ENCODE measurements around the gene DNMT3A.
A peak's percentile ranks its signal among the peaks of the same experiment; 100 is the strongest.

The DNMT3A gene

GRCh38 chr2:25341753-25342371, at the start of gene DNMT3A:
Gene DNMT3A (minus strand): TSS chr2:25341925. CDS start chr2:25313984, 27,941 bp downstream.
- peak in 1 of 3 donors; percentile 58 for DNase-seq (ENCODE audit: low read depth in 2 of 3, low spot score in 1 of 3)

- no peak for DNase-seq (ENCODE audit: low read depth in 2 of 3, low spot score in 1 of 3)
Measured at GRCh38 chr2:25389161-25389560, 47.4 kb upstream of the DNMT3A start.

GRCh38 chr2:25388491-25388890, 46.8 kb upstream of the DNMT3A start:
- DNase-seq (ENCODE audit: low read depth in 2 of 3, low spot score in 1 of 3): no peak

GRCh38 chr2:25387876-25388449, 46.2 kb upstream of the DNMT3A start:
- DNase-seq (ENCODE audit: low read depth in 2 of 3, low spot score in 1 of 3): no peak

GRCh38 chr2:25386971-25387875, 45.5 kb upstream of the DNMT3A start:
- no peak for DNase-seq (ENCODE audit: low read depth in 2 of 3, low spot score in 1 of 3)

GRCh38 chr2:25385910-25386309, 44.2 kb upstream of the DNMT3A start:
- DNase-seq (ENCODE audit: low read depth in 2 of 3, low spot score in 1 of 3): no peak

- DNase-seq (ENCODE audit: low read depth in 2 of 3, low spot score in 1 of 3): no peak
Measured at GRCh38 chr2:25383806-25384205, 42.1 kb upstream of the DNMT3A start.

GRCh38 chr2:25381502-25381901, 39.8 kb upstream of the DNMT3A start:
- no peak for DNase-seq (ENCODE audit: low read depth in 2 of 3, low spot score in 1 of 3)

- DNase-seq (ENCODE audit: low read depth in 2 of 3, low spot score in 1 of 3): no peak
Measured at GRCh38 chr2:25380586-25381375, 39.1 kb upstream of the DNMT3A start.

- DNase-seq (ENCODE audit: low read depth in 2 of 3, low spot score in 1 of 3): no peak
Measured at GRCh38 chr2:25380023-25380422, 38.3 kb upstream of the DNMT3A start.

- no peak for DNase-seq (ENCODE audit: low read depth in 2 of 3, low spot score in 1 of 3)
Measured at GRCh38 chr2:25379535-25379934, 37.8 kb upstream of the DNMT3A start.

- DNase-seq (ENCODE audit: low read depth in 2 of 3, low spot score in 1 of 3): no peak
Measured at GRCh38 chr2:25378731-25379490, 37.2 kb upstream of the DNMT3A start.

- DNase-seq (ENCODE audit: low read depth in 2 of 3, low spot score in 1 of 3): no peak
Measured at GRCh38 chr2:25377822-25378421, 36.2 kb upstream of the DNMT3A start.

GRCh38 chr2:25376750-25377621, 35.3 kb upstream of the DNMT3A start:
- peak; percentile 88 to 91 (median 91) for DNase-seq (ENCODE audit: low read depth in 2 of 3, low spot score in 1 of 3)

GRCh38 chr2:25375989-25376545, 34.3 kb upstream of the DNMT3A start:
- DNase-seq (ENCODE audit: low read depth in 2 of 3, low spot score in 1 of 3): no peak

- DNase-seq (ENCODE audit: low read depth in 2 of 3, low spot score in 1 of 3): no peak
Measured at GRCh38 chr2:25375371-25375988, 33.8 kb upstream of the DNMT3A start.

- no peak for DNase-seq (ENCODE audit: low read depth in 2 of 3, low spot score in 1 of 3)
Measured at GRCh38 chr2:25374827-25375226, 33.1 kb upstream of the DNMT3A start.

GRCh38 chr2:25374411-25374810, 32.7 kb upstream of the DNMT3A start:
- no peak for DNase-seq (ENCODE audit: low read depth in 2 of 3, low spot score in 1 of 3)
